Neural progenitor cell (in vitro differentiated cells): ENCODE results near the gene CCND3. TPM values are rescaled to one million over a fixed set of nuclear protein-coding genes. Genes with fewer than 3 reads are reported as not detected.

ENCODE experiments used
- DNase-seq: peaks from one replicate; pipeline ENCODE4 v3.0.0-alpha.2; 2016; ENCODE audit warnings: low spot score
- H2AFZ ChIP-seq: fragments of 200-600 bp; sonication (generic); replicated peaks from 2 replicates; pipeline ENCODE4 v1.6.1; 2016; ENCODE audit warnings: antibody characterized with exemption
- H3F3A ChIP-seq: fragments of 200-600 bp; sonication (generic); 2 replicates; pipeline ENCODE4 v1.6.1; 2016; ENCODE audit warnings: antibody characterized with exemption, low read depth
- H3K27ac ChIP-seq: fragments of 200-600 bp; sonication (generic); 2 replicates; pipeline ENCODE4 v1.5.1; 2016; ENCODE audit warnings: mild to moderate bottlenecking
- H3K27me3 ChIP-seq: fragments of 200-600 bp; sonication (generic); 2 replicates; pipeline ENCODE4 v1.6.1; 2016; ENCODE audit warnings: mild to moderate bottlenecking, moderate library complexity
- H3K36me3 ChIP-seq: fragments of 200-600 bp; sonication (generic); 2 replicates; pipeline ENCODE4 v1.5.1; 2016
- H3K4me1 ChIP-seq: fragments of 200-600 bp; sonication (generic); 2 replicates; pipeline ENCODE4 v1.6.1; 2016; ENCODE audit warnings: mixed run types
- H3K4me2 ChIP-seq: fragments of 200-600 bp; sonication (generic); 2 replicates; pipeline ENCODE4 v1.6.1; 2016
- H3K4me3 ChIP-seq: fragments of 200-600 bp; sonication (generic); 2 replicates; pipeline ENCODE4 v1.5.1; 2016
- H3K79me2 ChIP-seq: fragments of 200-600 bp; sonication (generic); 2 replicates; pipeline ENCODE4 v1.6.1; 2016; ENCODE audit warnings: low read depth
- H3K9ac ChIP-seq: fragments of 200-600 bp; sonication (generic); 2 replicates; pipeline ENCODE4 v1.6.1; 2016
- H3K9me3 ChIP-seq: fragments of 200-600 bp; sonication (generic); 2 replicates; pipeline ENCODE4 v1.5.1; 2016; ENCODE audit warnings: low read depth
- H4K20me1 ChIP-seq: fragments of 200-600 bp; sonication (generic); 2 replicates; pipeline ENCODE4 v1.6.1; 2016; ENCODE audit warnings: low read depth
- H3K27ac Mint-ChIP-seq: 3 replicates; pipeline ENCODE4 v1.8.0; 2021; ENCODE audit warnings: mixed read lengths
- H3K27me3 Mint-ChIP-seq: 2 replicates; pipeline ENCODE4 v1.8.0; 2022; ENCODE audit warnings: low read depth, mild to moderate bottlenecking, inconsistent platforms, moderate library complexity, mixed read lengths; ENCODE audit not compliant: insufficient read depth
- H3K36me3 Mint-ChIP-seq: 3 replicates; pipeline ENCODE4 v1.8.0; 2021; ENCODE audit warnings: mixed read lengths
- H3K4me1 Mint-ChIP-seq: 3 replicates; pipeline ENCODE4 v1.8.0; 2021; ENCODE audit warnings: mixed read lengths
- H3K4me3 Mint-ChIP-seq: 3 replicates; pipeline ENCODE4 v1.8.0; 2021; ENCODE audit warnings: mild to moderate bottlenecking, moderate library complexity, mixed read lengths
- H3K9me3 Mint-ChIP-seq: 3 replicates; pipeline ENCODE4 v1.8.0; 2020; ENCODE audit warnings: mixed read lengths
- CTCF ChIP-seq: fragments of 200-600 bp; sonication (generic); IDR thresholded peaks from 2 replicates; pipeline ENCODE4 v1.5.1; 2017; ENCODE audit warnings: antibody characterized with exemption, mild to moderate bottlenecking
- EZH2 ChIP-seq: fragments of 200-600 bp; sonication (generic); IDR thresholded peaks from 2 replicates; pipeline ENCODE4 v1.6.1; 2017; ENCODE audit warnings: antibody characterized with exemption, mild to moderate bottlenecking, moderate library complexity
- EZH2phosphoT487 ChIP-seq: fragments of 200-600 bp; sonication (generic); IDR thresholded peaks from 2 replicates; pipeline ENCODE4 v1.6.1; 2017; ENCODE audit warnings: antibody characterized with exemption
- total RNA-seq: library from RNA; depleted of rRNA; stranded (reverse); fragments of >200 nt; gene quantifications from 2 replicates; pipeline ENCODE4 v1.2.3, GENCODE V29; 2015; ENCODE audit warnings: low replicate concordance

CCND3 gene
- total RNA-seq, 1 donor from 2014 or later = 7.6 TPM

GRCh38 chr6:41922154-41922553 lies 19.5 kb downstream of the CCND3 start:
- H3K79me2 ChIP-seq = peaks cover 88% of the 10 kb centered on the region
- no peaks in the 10 kb centered on the region for H3K27me3 ChIP-seq
- no peaks in the 10 kb centered on the region for H3K9me3 ChIP-seq
- Mint-ChIP-seq H3K4me3 (peak overlapping the region; percentile 100), H3K27ac (no peak overlapping the region), H3K27me3 (no peaks in the 10 kb centered on the region), H3K4me1 (peaks cover 23% of the 10 kb centered on the region), H3K36me3 (peaks cover 15% of the 10 kb centered on the region), H3K9me3 (no peaks in the 10 kb centered on the region)
- peaks cover 22% of the 10 kb centered on the region for H3K4me1 ChIP-seq
- peak overlapping the region; percentile 95 for H3K9ac ChIP-seq
- H3K4me3 ChIP-seq = peak overlapping the region; percentile 94
- H4K20me1 ChIP-seq = peaks cover 43% of the 10 kb centered on the region
- DNase-seq = no peak
- peak overlapping the region; percentile 99 for H3K4me2 ChIP-seq
- no peaks in the 10 kb centered on the region for H3K36me3 ChIP-seq
- TF ChIP-seq CTCF (no peak), EZH2 (no peak), EZH2phosphoT487 (no peak)
- H2AFZ ChIP-seq = peak overlapping the region; percentile 98
- no peak overlapping the region for H3K27ac ChIP-seq
- peaks cover 8% of the 10 kb centered on the region for H3F3A ChIP-seq

- peak overlapping the region; percentile 95 for H3K9ac ChIP-seq
- H3K79me2 ChIP-seq = peaks cover 88% of the 10 kb centered on the region
- Mint-ChIP-seq H3K9me3 (no peaks in the 10 kb centered on the region), H3K4me3 (peak overlapping the region; percentile 100), H3K27me3 (peaks cover 2% of the 10 kb centered on the region), H3K4me1 (peaks cover 23% of the 10 kb centered on the region), H3K36me3 (peaks cover 14% of the 10 kb centered on the region), H3K27ac (peak overlapping the region; percentile 100)
- H3K27me3 ChIP-seq = no peaks in the 10 kb centered on the region
- H3K4me1 ChIP-seq = peaks cover 22% of the 10 kb centered on the region
- H3K36me3 ChIP-seq = no peaks in the 10 kb centered on the region
- no peaks in the 10 kb centered on the region for H3K9me3 ChIP-seq
- peak overlapping the region; percentile 99 for H3K4me2 ChIP-seq
- H2AFZ ChIP-seq = peak overlapping the region; percentile 98
- H3K27ac ChIP-seq = no peak overlapping the region
- peaks cover 8% of the 10 kb centered on the region for H3F3A ChIP-seq
- no peak for DNase-seq
- H4K20me1 ChIP-seq = peaks cover 38% of the 10 kb centered on the region
- no peak for TF ChIP-seq EZH2
- TF ChIP-seq CTCF = no peak
- TF ChIP-seq EZH2phosphoT487 = no peak
- peak overlapping the region; percentile 94 for H3K4me3 ChIP-seq
Observed at GRCh38 chr6:41921712-41921998, 20.0 kb downstream of the CCND3 start.

- Histone ChIP-seq H3K79me2 (peaks cover 88% of the 10 kb centered on the region), H3K9ac (peak within 1 kb of the TSS; percentile 95), H2AFZ (peak within 1 kb of the TSS; percentile 98), H3K4me1 (peaks cover 22% of the 10 kb centered on the region), H3K9me3 (no peaks in the 10 kb centered on the region), H3K36me3 (no peaks in the 10 kb centered on the region), H3K4me3 (peak within 1 kb of the TSS; percentile 94), H3F3A (peaks cover 8% of the 10 kb centered on the region), H3K27ac (peak within 1 kb of the TSS; percentile 92), H4K20me1 (peaks cover 35% of the 10 kb centered on the region), H3K4me2 (peak within 1 kb of the TSS; percentile 99), H3K27me3 (no peaks in the 10 kb centered on the region)
- H3K9me3 Mint-ChIP-seq = no peaks in the 10 kb centered on the region
- H3K36me3 Mint-ChIP-seq = peaks cover 14% of the 10 kb centered on the region
- H3K4me3 Mint-ChIP-seq = peak within 1 kb of the TSS; percentile 100
- peak within 1 kb of the TSS; percentile 100 for H3K27ac Mint-ChIP-seq
- H3K4me1 Mint-ChIP-seq = peaks cover 23% of the 10 kb centered on the region
- peaks cover 2% of the 10 kb centered on the region for H3K27me3 Mint-ChIP-seq
- DNase-seq = peak; percentile 97
- no peak for TF ChIP-seq EZH2phosphoT487
- peak; percentile 94 for TF ChIP-seq CTCF
- TF ChIP-seq EZH2 = no peak
Observed at GRCh38 chr6:41920921-41921711, 20.5 kb downstream of the CCND3 start, which contains the start of the genes BYSL and MED20. BYSL (plus strand) TSS chr6:41921499; CDS start chr6:41921563, 64 bp downstream. MED20 (minus strand) TSS chr6:41921139; CDS start chr6:41921018, 121 bp downstream.
